Measurements from ENCODE around the gene TANGO2.
"Not testable (repeated sequence)": the region's sequence is repeated elsewhere in the genome, so short reads cannot be mapped to it uniquely, and the experiment has no call there.

Gene TANGO2

DNA sequence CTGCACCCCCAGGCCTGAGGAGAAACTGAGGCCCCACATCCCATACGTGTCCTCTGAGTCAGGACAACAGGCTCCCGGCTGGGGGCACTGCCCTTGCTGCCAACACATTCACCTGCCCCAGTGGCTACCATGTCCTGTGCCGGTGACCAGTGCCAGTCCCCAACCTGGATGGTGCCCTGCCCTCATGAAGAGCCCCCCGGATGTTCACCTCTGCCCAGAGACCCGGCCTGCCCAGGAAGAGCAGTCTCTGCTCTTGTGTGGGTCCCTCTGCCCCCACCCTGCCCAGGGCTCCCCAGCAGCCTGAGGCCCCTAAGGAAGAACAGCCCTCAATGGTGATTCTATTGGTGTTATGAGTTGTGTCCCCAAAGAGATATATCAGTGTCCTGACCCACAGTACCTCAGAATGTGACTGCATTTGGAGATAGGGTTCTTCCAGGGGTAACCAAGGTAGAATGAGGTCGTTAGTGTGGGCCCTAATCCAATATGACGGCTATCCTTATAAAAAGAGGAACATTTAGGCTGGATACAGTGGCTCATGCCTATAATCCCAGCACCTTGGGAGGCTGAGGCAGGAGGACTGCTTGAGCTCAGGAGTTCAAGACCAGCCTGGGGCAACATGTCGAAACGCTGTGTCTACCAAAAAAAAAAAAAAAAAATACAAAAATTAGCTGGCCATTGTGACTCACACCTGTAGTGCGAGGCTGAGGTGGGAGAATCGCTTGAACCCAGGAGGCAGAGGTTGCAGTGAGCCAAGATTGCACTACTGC lies 45.9 kb downstream of the TANGO2 start:
- Histone ChIP-seq H3K9me3 (ENCODE audit: control insufficient read depth, low read length) (no peaks in the 10 kb centered on the region), H3K4me3 (ENCODE audit: insufficient read depth, low read depth, low read length, poor library complexity, severe bottlenecking) (no peak overlapping the region)

GRCh38 chr22:20067384-20067682 lies 46.4 kb downstream of the TANGO2 start:
- not testable (repeated sequence) for H3K4me1 ChIP-seq (ENCODE audit: control insufficient read depth, insufficient read depth, low read length, poor library complexity, severe bottlenecking); H3K27me3 ChIP-seq (replicated peaks; ENCODE audit: control insufficient read depth, insufficient read depth, low read length, poor library complexity, severe bottlenecking); H3K4me3 ChIP-seq (ENCODE audit: insufficient read depth, low read depth, low read length, poor library complexity, severe bottlenecking); DNase-seq; H3K27ac ChIP-seq (ENCODE audit: insufficient read depth, low read length, poor library complexity, severe bottlenecking); H3K9me3 ChIP-seq (ENCODE audit: control insufficient read depth, low read length)
- peaks cover 25% of the 10 kb centered on the region for H3K36me3 ChIP-seq (ENCODE audit: control insufficient read depth, insufficient read depth, low read length)

More for the DNA sequence above, 45.9 kb downstream of the TANGO2 start:
- Histone ChIP-seq H3K4me1 (ENCODE audit: control insufficient read depth, insufficient read depth, low read length, poor library complexity, severe bottlenecking) (no peaks in the 10 kb centered on the region), H3K36me3 (ENCODE audit: control insufficient read depth, insufficient read depth, low read length) (peaks cover 30% of the 10 kb centered on the region), H3K27me3 (replicated peaks; ENCODE audit: control insufficient read depth, insufficient read depth, low read length, poor library complexity, severe bottlenecking) (no peaks in the 10 kb centered on the region), H3K27ac (ENCODE audit: insufficient read depth, low read length, poor library complexity, severe bottlenecking) (no peak overlapping the region)
- DNase-seq = no peak

DNA sequence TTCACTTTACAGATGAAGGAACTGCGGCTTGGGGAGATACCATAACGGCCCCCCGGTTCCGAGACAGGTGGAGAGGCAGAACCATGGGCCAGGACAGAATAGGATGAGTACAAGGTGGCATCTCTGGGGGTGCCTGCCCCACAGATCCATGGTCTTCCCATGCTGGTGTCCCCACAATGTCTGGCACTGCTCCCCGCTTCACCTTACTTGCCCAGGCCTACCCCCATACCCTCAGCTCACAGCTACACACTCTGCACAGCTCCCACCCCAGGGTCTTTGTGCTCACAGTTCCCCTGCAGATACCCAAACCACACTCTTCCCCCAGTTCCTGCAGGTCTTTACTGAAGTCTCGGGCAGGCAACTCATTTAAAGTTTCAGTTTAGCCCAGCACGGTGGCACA lies 47.7 kb downstream of the TANGO2 start:
- Histone ChIP-seq H3K4me3 (ENCODE audit: insufficient read depth, low read depth, low read length, poor library complexity, severe bottlenecking) (no peak overlapping the region), H3K27me3 (replicated peaks; ENCODE audit: control insufficient read depth, insufficient read depth, low read length, poor library complexity, severe bottlenecking) (no peaks in the 10 kb centered on the region), H3K9me3 (ENCODE audit: control insufficient read depth, low read length) (no peaks in the 10 kb centered on the region)

DNA sequence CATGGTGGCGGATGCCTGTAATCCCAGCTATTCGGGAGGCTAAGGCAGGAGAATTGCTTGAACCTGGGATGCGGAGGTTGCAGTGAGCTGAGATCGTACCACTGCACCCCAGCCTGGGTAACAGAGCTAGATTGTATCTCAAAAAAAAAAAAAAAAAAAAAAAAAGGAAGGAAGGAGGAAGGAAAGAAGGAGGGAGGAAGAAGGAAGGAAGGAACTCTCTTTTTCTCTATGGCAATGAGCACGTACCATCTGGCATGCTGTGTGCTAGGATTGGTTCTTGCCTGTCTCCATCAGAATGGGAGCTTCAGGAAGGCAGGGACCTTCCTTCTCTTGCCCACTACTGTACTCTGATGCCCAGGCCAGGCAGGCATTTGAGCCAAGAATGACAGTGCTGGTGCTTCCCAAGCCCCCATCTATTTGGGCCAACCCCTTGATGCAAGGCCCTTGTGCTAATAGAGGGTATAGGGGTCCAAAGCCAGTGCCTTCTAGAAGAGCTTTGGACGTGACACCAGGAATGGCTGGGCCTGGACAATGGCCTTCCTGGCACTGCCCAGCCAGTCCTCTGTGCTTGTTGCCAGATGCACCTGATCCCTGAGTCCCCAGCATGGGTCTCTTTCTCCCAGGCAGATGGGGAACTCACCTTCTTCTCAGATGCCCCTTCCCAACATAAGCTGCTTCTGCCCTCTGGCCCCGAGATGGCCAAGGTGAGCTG lies 48.6 kb downstream of the TANGO2 start:
- no peak overlapping the region for H3K4me3 ChIP-seq (ENCODE audit: insufficient read depth, low read depth, low read length, poor library complexity, severe bottlenecking)
- DNase-seq = no peak
- H3K36me3 ChIP-seq (ENCODE audit: control insufficient read depth, insufficient read depth, low read length) = peaks cover 6% of the 10 kb centered on the region
- no peaks in the 10 kb centered on the region for H3K9me3 ChIP-seq (ENCODE audit: control insufficient read depth, low read length)
- H3K4me1 ChIP-seq (ENCODE audit: control insufficient read depth, insufficient read depth, low read length, poor library complexity, severe bottlenecking) = no peaks in the 10 kb centered on the region
- H3K27ac ChIP-seq (ENCODE audit: insufficient read depth, low read length, poor library complexity, severe bottlenecking) = no peak overlapping the region
- no peaks in the 10 kb centered on the region for H3K27me3 ChIP-seq (replicated peaks; ENCODE audit: control insufficient read depth, insufficient read depth, low read length, poor library complexity, severe bottlenecking)

More for the DNA sequence above, 47.7 kb downstream of the TANGO2 start:
- DNase-seq = no peak
- H3K36me3 ChIP-seq (ENCODE audit: control insufficient read depth, insufficient read depth, low read length) = peaks cover 12% of the 10 kb centered on the region
- H3K27ac ChIP-seq (ENCODE audit: insufficient read depth, low read length, poor library complexity, severe bottlenecking) = no peak overlapping the region
- H3K4me1 ChIP-seq (ENCODE audit: control insufficient read depth, insufficient read depth, low read length, poor library complexity, severe bottlenecking) = no peaks in the 10 kb centered on the region

GRCh38 chr22:20071524-20071972 lies 50.6 kb downstream of the TANGO2 start:
- Histone ChIP-seq H3K27ac (ENCODE audit: insufficient read depth, low read length, poor library complexity, severe bottlenecking) (no peak overlapping the region), H3K4me1 (ENCODE audit: control insufficient read depth, insufficient read depth, low read length, poor library complexity, severe bottlenecking) (no peaks in the 10 kb centered on the region), H3K27me3 (replicated peaks; ENCODE audit: control insufficient read depth, insufficient read depth, low read length, poor library complexity, severe bottlenecking) (no peaks in the 10 kb centered on the region), H3K9me3 (ENCODE audit: control insufficient read depth, low read length) (no peaks in the 10 kb centered on the region), H3K36me3 (ENCODE audit: control insufficient read depth, insufficient read depth, low read length) (no peaks in the 10 kb centered on the region), H3K4me3 (ENCODE audit: insufficient read depth, low read depth, low read length, poor library complexity, severe bottlenecking) (no peak overlapping the region)
- DNase-seq = no peak

- H3K27ac ChIP-seq (ENCODE audit: insufficient read depth, low read length, poor library complexity, severe bottlenecking) = no peak overlapping the region
Measured at GRCh38 chr22:20076627-20077172, 55.8 kb downstream of the TANGO2 start.

DNA sequence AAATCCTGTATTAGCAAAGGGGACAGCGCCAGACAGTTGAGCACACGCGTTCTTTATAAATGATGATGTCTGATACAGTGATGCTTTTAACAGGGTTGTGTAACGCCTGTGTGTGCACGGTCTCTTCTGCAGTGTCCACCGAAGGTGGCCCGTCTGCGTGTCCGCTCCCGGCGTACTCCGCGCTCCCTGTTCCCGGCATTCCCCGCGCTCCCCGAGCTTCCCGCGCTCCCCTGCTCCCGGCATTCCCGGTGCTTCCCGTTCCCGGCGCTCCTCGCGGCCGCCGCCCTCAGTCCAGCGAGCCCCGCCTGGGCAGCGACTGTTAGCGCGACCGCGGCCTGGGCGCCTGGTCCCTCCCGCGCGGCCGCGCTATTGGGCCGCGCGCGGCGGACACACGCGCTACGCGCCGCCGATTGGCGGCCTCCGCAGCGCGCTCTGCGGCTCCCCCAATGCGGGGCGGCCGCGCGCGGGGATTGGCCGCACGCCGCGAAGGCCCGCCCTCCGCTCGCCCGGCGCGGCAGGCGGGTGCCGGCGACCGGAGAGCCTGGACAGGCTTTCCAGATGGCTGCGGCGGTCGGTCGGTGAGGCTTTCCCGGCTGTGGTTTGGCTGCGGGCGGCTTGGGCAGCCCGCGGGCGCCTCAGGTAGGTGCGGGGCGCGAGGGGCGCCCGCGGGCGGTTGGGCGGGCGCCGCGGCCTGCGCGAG lies 59.0 kb downstream of the TANGO2 start, which contains the start of gene DGCR8:
Gene DGCR8 (plus strand): TSS at position 497 of the 700 bp plus-strand sequence. CDS start 5,723 bp downstream, outside the sequence.
- Histone ChIP-seq H3K4me1 (ENCODE audit: control insufficient read depth, insufficient read depth, low read length, poor library complexity, severe bottlenecking) (peaks cover 3% of the 10 kb centered on the region), H3K9me3 (ENCODE audit: control insufficient read depth, low read length) (no peaks in the 10 kb centered on the region), H3K27ac (ENCODE audit: insufficient read depth, low read length, poor library complexity, severe bottlenecking) (peak within 1 kb of the TSS; percentile 85), H3K4me3 (ENCODE audit: insufficient read depth, low read depth, low read length, poor library complexity, severe bottlenecking) (peak within 1 kb of the TSS; percentile 92), H3K36me3 (ENCODE audit: control insufficient read depth, insufficient read depth, low read length) (no peaks in the 10 kb centered on the region), H3K27me3 (replicated peaks; ENCODE audit: control insufficient read depth, insufficient read depth, low read length, poor library complexity, severe bottlenecking) (no peaks in the 10 kb centered on the region)
- peak; percentile 43 to 62 (median 60) for DNase-seq

More at GRCh38 chr22:20076627-20077172, 55.8 kb downstream of the TANGO2 start:
- no peak overlapping the region for H3K4me3 ChIP-seq (ENCODE audit: insufficient read depth, low read depth, low read length, poor library complexity, severe bottlenecking)
- no peaks in the 10 kb centered on the region for H3K4me1 ChIP-seq (ENCODE audit: control insufficient read depth, insufficient read depth, low read length, poor library complexity, severe bottlenecking)
- DNase-seq = no peak
- no peaks in the 10 kb centered on the region for H3K9me3 ChIP-seq (ENCODE audit: control insufficient read depth, low read length)
- H3K36me3 ChIP-seq (ENCODE audit: control insufficient read depth, insufficient read depth, low read length) = no peaks in the 10 kb centered on the region
- H3K27me3 ChIP-seq (replicated peaks; ENCODE audit: control insufficient read depth, insufficient read depth, low read length, poor library complexity, severe bottlenecking) = no peaks in the 10 kb centered on the region

- Histone ChIP-seq H3K4me3 (ENCODE audit: insufficient read depth, low read depth, low read length, poor library complexity, severe bottlenecking) (peak overlapping the region; percentile 82), H3K27me3 (replicated peaks; ENCODE audit: control insufficient read depth, insufficient read depth, low read length, poor library complexity, severe bottlenecking) (no peaks in the 10 kb centered on the region), H3K4me1 (ENCODE audit: control insufficient read depth, insufficient read depth, low read length, poor library complexity, severe bottlenecking) (peaks cover 3% of the 10 kb centered on the region), H3K27ac (ENCODE audit: insufficient read depth, low read length, poor library complexity, severe bottlenecking) (peak overlapping the region; percentile 85), H3K9me3 (ENCODE audit: control insufficient read depth, low read length) (no peaks in the 10 kb centered on the region), H3K36me3 (ENCODE audit: control insufficient read depth, insufficient read depth, low read length) (no peaks in the 10 kb centered on the region)
- DNase-seq = peak; percentile 49 to 73 (median 63)
Measured at GRCh38 chr22:20080445-20080775, 59.5 kb downstream of the TANGO2 start.

GRCh38 chr22:20080776-20081654 lies 60.1 kb downstream of the TANGO2 start:
- Histone ChIP-seq H3K36me3 (ENCODE audit: control insufficient read depth, insufficient read depth, low read length) (peaks cover 4% of the 10 kb centered on the region), H3K4me1 (ENCODE audit: control insufficient read depth, insufficient read depth, low read length, poor library complexity, severe bottlenecking) (peaks cover 3% of the 10 kb centered on the region), H3K27me3 (replicated peaks; ENCODE audit: control insufficient read depth, insufficient read depth, low read length, poor library complexity, severe bottlenecking) (no peaks in the 10 kb centered on the region), H3K27ac (ENCODE audit: insufficient read depth, low read length, poor library complexity, severe bottlenecking) (peak overlapping the region; percentile 85), H3K4me3 (ENCODE audit: insufficient read depth, low read depth, low read length, poor library complexity, severe bottlenecking) (peak overlapping the region; percentile 82), H3K9me3 (ENCODE audit: control insufficient read depth, low read length) (no peaks in the 10 kb centered on the region)
- DNase-seq = no peak

Data from effector memory CD4-positive, alpha-beta T cell (primary cell).